ENCODE results near the gene UNC119.
"Not testable (repeated sequence)": the region's sequence is repeated elsewhere in the genome, so short reads cannot be mapped to it uniquely, and the experiment has no call there.

Gene UNC119

DNA sequence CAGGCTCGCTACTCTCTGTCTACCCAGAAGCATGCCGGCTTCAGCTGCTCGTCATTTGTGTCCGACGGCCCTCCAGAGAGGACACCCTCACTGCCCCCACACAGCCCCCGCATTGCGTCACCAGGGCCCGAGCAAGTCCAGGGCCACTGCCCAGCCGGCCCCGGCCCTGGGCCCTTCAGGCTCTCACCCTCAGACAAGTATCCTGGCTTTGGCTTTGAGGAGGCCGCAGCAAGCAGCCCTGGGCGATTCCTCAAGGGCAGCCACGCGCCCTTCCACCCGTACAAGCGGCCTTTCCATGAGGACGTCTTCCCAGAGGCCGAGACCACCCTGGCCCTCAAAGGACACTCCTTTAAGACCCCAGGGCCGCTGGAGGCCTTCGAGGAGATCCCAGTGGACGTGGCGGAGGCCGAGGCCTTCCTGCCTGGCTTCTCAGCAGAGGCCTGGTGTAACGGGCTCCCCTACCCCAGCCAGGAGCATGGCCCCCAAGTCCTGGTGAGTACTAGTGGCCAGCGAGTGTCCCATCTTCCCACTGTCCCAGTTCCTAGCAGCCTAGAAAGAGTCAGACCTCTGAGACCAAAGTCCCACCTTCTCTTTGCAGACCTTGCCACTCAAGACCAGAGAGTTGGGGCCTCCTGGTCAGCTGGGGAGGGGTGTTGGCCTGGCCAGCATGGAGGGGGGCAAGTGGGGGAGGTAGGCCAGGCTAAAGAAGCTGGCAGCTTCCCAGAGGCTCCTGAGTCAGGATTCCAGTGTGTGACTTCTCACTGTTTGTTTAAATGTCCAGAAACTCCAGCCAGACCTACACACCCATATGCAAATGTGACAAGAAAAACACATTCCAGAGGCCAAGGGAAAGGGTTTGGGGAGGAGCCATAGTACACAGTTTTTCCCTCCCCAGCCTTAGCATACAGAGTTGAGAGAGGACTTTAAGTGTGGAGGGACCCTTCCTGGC lies 27.7 kb downstream of the UNC119 start:
- H3K4me1 Mint-ChIP-seq: no peaks in the 10 kb centered on the region
- H3K27me3 Mint-ChIP-seq: no peaks in the 10 kb centered on the region
- no peak for ATAC-seq
- no peaks in the 10 kb centered on the region for H3K36me3 Mint-ChIP-seq
- no peaks in the 10 kb centered on the region for H3K9me3 Mint-ChIP-seq
- H3K4me3 Mint-ChIP-seq: no peak overlapping the region
- no peak overlapping the region for H3K27ac Mint-ChIP-seq

DNA sequence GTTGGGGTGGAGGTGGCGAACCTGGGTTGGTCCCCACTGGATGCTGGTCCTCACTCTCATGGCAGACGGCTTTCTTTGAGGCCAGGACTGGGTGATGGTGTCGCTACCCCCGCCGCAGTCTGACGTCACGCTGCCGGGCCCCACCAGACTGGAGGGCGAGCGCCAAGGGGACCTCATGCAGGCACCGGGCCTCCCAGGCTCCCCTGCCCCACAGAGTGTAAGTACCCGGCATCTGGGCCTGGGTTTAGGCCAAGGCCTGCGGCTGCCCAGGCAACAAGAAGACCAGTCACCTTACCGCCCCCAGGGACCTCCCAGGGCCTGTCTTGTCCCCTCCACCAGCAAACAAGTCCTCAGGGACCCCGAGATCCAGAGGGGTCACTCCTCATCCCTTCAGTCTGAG lies 28.5 kb downstream of the UNC119 start:
- Mint-ChIP-seq H3K27ac (no peak overlapping the region), H3K27me3 (no peaks in the 10 kb centered on the region), H3K4me1 (no peaks in the 10 kb centered on the region), H3K36me3 (no peaks in the 10 kb centered on the region), H3K4me3 (no peak overlapping the region), H3K9me3 (no peaks in the 10 kb centered on the region)
- ATAC-seq: peak; percentile 9

DNA sequence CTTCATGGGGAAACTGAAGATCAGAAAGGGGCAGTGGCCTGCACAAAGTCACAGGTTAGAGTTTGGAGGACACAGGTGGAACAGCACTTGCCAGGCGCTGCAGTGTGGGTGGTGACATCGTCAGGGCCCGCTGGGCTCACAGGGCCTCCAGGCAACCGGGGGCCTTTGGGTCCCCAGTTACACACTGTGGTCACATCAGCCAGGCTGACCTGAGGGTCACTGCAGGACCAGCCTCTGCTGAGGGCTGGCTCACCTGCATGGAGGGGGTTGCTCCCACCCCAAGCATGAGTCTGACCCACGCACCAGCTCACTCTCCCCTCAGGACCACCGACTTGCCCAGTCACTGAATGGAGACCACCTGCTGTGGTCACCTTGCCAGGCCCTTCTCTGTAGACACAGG lies 29.2 kb downstream of the UNC119 start:
- Mint-ChIP-seq H3K9me3 (no peaks in the 10 kb centered on the region), H3K27ac (no peak overlapping the region), H3K27me3 (no peaks in the 10 kb centered on the region), H3K36me3 (no peaks in the 10 kb centered on the region), H3K4me1 (peaks cover 3% of the 10 kb centered on the region), H3K4me3 (no peak overlapping the region)
- ATAC-seq: no peak

DNA sequence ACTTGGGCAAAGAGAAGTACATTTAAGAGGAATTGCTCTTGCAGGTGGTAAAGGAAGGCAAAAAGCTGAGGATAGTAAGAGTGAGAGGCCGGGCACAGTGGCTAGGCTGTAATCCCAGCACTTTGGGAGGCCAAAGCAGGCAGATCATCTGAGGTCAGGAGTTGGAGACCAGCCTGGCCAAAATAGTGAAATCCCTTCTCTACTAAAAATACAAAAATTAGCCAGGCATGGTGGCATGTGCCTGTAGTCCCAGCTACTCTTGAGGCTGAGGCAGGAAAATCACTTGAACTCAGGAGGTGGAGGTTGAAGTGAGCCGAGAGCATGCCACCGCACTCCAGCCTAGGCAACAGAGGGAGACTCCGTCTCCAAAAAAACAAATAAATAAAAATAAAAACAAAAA lies 30.1 kb downstream of the UNC119 start:
- not testable (repeated sequence) for H3K4me3 Mint-ChIP-seq, ATAC-seq, H3K27ac Mint-ChIP-seq, H3K36me3 Mint-ChIP-seq, H3K27me3 Mint-ChIP-seq, H3K4me1 Mint-ChIP-seq, H3K9me3 Mint-ChIP-seq

GRCh38 chr17:28521311-28522085 lies 30.9 kb downstream of the UNC119 start:
- Mint-ChIP-seq H3K9me3 (no peaks in the 10 kb centered on the region), H3K4me1 (peaks cover 8% of the 10 kb centered on the region)
- ATAC-seq: no peak

GRCh38 chr17:28520687-28521086 lies 31.7 kb downstream of the UNC119 start:
- no peaks in the 10 kb centered on the region for H3K9me3 Mint-ChIP-seq
- no peak overlapping the region for H3K4me3 Mint-ChIP-seq
- ATAC-seq: no peak

More at GRCh38 chr17:28521311-28522085, 30.9 kb downstream of the UNC119 start:
- Mint-ChIP-seq H3K4me3 (no peak overlapping the region), H3K27me3 (no peaks in the 10 kb centered on the region), H3K27ac (no peak overlapping the region), H3K36me3 (no peaks in the 10 kb centered on the region)

DNA sequence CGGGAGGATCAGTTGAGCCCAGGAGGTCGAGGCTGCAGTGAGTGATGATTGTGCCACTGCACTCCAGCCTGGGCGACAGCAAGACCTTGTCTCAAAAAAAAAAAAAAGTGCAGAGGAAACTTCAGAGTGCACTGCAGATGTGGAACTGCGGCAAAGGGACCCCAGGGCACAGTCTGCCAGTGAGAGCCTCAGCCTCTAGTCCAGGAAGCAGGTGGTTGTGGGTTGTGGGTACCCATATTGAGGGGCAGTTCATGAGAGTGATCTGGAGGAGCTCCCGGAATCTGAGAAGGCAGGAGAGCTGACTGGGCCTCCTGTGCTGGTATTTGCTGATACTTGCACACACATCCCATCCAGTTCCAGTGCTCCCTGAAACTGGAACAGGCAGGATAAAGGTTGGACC lies 33.2 kb downstream of the UNC119 start:
- H3K27me3 Mint-ChIP-seq: no peaks in the 10 kb centered on the region
- H3K4me3 Mint-ChIP-seq: no peak overlapping the region
- peaks cover 8% of the 10 kb centered on the region for H3K4me1 Mint-ChIP-seq
- H3K9me3 Mint-ChIP-seq: no peaks in the 10 kb centered on the region
- H3K27ac Mint-ChIP-seq: no peak overlapping the region
- no peak for ATAC-seq
- H3K36me3 Mint-ChIP-seq: no peaks in the 10 kb centered on the region

More at GRCh38 chr17:28520687-28521086, 31.7 kb downstream of the UNC119 start:
- no peak overlapping the region for H3K27ac Mint-ChIP-seq
- peaks cover 8% of the 10 kb centered on the region for H3K4me1 Mint-ChIP-seq
- H3K36me3 Mint-ChIP-seq: no peaks in the 10 kb centered on the region
- no peaks in the 10 kb centered on the region for H3K27me3 Mint-ChIP-seq

DNA sequence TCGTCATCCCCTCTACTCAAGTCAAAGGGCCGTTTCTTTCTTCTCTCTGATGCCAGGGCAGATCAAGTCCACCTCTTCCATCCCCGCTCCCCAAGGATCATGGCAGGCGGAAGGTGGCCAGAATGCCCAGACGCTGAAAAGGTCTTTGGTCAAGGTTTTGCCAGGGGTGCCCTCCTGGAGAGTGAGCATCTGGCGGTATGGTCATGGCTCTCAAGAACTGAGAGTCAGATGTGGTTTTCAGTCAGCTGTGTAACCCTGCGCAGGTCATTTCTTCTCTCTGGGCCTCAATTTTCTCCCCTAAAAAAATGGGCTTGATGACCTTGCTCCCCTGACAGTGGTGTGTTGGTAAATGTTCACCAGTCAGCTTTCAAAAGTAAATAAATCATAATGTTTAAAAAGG lies 33.8 kb downstream of the UNC119 start:
- no peaks in the 10 kb centered on the region for H3K27me3 Mint-ChIP-seq
- H3K9me3 Mint-ChIP-seq: no peaks in the 10 kb centered on the region
- H3K4me3 Mint-ChIP-seq: no peak overlapping the region
- peaks cover 8% of the 10 kb centered on the region for H3K4me1 Mint-ChIP-seq
- no peaks in the 10 kb centered on the region for H3K36me3 Mint-ChIP-seq
- H3K27ac Mint-ChIP-seq: no peak overlapping the region
- ATAC-seq: no peak

DNA sequence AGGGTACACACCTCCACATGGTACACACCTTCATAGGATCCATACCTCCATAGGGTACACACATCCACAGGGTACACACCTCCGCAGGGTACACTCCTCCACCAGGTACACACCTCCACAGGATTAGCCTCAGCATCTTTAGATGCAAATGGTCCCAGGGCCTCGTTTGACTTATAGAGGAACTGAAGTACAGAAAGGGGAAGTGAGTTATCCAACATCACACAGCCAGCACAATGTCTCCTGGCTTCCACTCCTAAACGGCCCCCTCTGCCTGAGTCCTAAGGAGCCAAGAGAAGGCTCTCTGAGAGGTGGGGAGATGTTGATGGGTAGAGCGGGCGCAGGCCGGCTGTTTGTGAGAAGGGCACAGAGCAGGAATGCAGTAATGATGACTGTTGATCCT lies 34.3 kb downstream of the UNC119 start:
- H3K4me1 Mint-ChIP-seq: peaks cover 8% of the 10 kb centered on the region
- H3K36me3 Mint-ChIP-seq: no peaks in the 10 kb centered on the region
- no peaks in the 10 kb centered on the region for H3K27me3 Mint-ChIP-seq
- H3K27ac Mint-ChIP-seq: no peak overlapping the region
- no peak overlapping the region for H3K4me3 Mint-ChIP-seq
- no peaks in the 10 kb centered on the region for H3K9me3 Mint-ChIP-seq
- ATAC-seq: peak; percentile 85

DNA sequence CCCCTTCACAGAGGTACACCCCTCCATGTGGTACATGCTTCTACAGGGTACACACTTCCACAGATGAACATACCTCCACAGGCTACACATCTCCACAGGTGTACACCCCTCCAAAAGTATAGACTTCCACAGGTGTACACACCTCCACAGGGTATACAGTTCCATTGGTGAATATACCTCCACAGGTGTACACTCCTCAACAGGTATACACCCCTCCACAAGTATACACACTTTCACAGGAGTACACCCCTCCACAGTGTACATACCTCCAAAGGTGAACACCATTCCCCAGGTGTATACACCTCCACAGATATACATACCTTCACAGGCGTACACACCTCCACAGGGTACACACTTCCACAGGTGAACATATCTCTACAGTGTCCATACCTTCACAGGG lies 36.9 kb downstream of the UNC119 start:
- no peak overlapping the region for H3K4me3 Mint-ChIP-seq
- no peak for ATAC-seq
- no peaks in the 10 kb centered on the region for H3K36me3 Mint-ChIP-seq
- peaks cover 4% of the 10 kb centered on the region for H3K27me3 Mint-ChIP-seq
- no peak overlapping the region for H3K27ac Mint-ChIP-seq
- peaks cover 8% of the 10 kb centered on the region for H3K4me1 Mint-ChIP-seq
- H3K9me3 Mint-ChIP-seq: no peaks in the 10 kb centered on the region

- Mint-ChIP-seq H3K4me3 (no peak overlapping the region), H3K27ac (no peak overlapping the region), H3K27me3 (peaks cover 13% of the 10 kb centered on the region), H3K4me1 (peaks cover 8% of the 10 kb centered on the region), H3K9me3 (no peaks in the 10 kb centered on the region), H3K36me3 (no peaks in the 10 kb centered on the region)
- no peak for ATAC-seq
Measured at GRCh38 chr17:28514561-28515002, 37.8 kb downstream of the UNC119 start.

- Mint-ChIP-seq H3K27ac (no peak overlapping the region), H3K4me1 (peaks cover 7% of the 10 kb centered on the region), H3K27me3 (peaks cover 24% of the 10 kb centered on the region), H3K4me3 (no peak overlapping the region), H3K36me3 (no peaks in the 10 kb centered on the region), H3K9me3 (no peaks in the 10 kb centered on the region)
- ATAC-seq: no peak
Measured at GRCh38 chr17:28513476-28513875, 38.9 kb downstream of the UNC119 start.

GRCh38 chr17:28511858-28512461 lies 40.5 kb downstream of the UNC119 start:
- peaks cover 31% of the 10 kb centered on the region for H3K27me3 Mint-ChIP-seq
- ATAC-seq: no peak
- no peak overlapping the region for H3K27ac Mint-ChIP-seq
- H3K4me1 Mint-ChIP-seq: no peaks in the 10 kb centered on the region
- no peaks in the 10 kb centered on the region for H3K36me3 Mint-ChIP-seq
- no peak overlapping the region for H3K4me3 Mint-ChIP-seq
- no peaks in the 10 kb centered on the region for H3K9me3 Mint-ChIP-seq

GRCh38 chr17:28509789-28510188 lies 42.6 kb downstream of the UNC119 start:
- H3K4me1 Mint-ChIP-seq: no peaks in the 10 kb centered on the region
- H3K27ac Mint-ChIP-seq: no peak overlapping the region
- no peaks in the 10 kb centered on the region for H3K9me3 Mint-ChIP-seq
- H3K36me3 Mint-ChIP-seq: no peaks in the 10 kb centered on the region
- no peak for ATAC-seq
- peaks cover 50% of the 10 kb centered on the region for H3K27me3 Mint-ChIP-seq
- H3K4me3 Mint-ChIP-seq: no peak overlapping the region

GRCh38 chr17:28508211-28508724 lies 44.2 kb downstream of the UNC119 start:
- H3K4me1 Mint-ChIP-seq: no peaks in the 10 kb centered on the region
- no peak overlapping the region for H3K27ac Mint-ChIP-seq
- ATAC-seq: no peak
- no peak overlapping the region for H3K4me3 Mint-ChIP-seq
- no peaks in the 10 kb centered on the region for H3K9me3 Mint-ChIP-seq
- H3K27me3 Mint-ChIP-seq: peaks cover 50% of the 10 kb centered on the region
- no peaks in the 10 kb centered on the region for H3K36me3 Mint-ChIP-seq

Measured in stimulated activated memory B cell treated with anti-CD40 and anti-IgM and Interleukin-4, amounts not matched to agents 10 μg/mL and 1 μg/mL and 100 μg/mL, for 72 hours (primary cell).